GM12878 (cell line): ENCODE results near the gene UROD.

Source experiments
- BHLHE40 ChIP-seq, 2 experiments: fragments of 450-650 bp in 1 of 2; IDR thresholded peaks; 2 replicates each; pipeline ENCODE4 v1.6.1; 2011 to 2017; ENCODE audit warnings: low read depth in 2 of 2, borderline replicate concordance in 1 of 2, improper control_type of control experiment in 1 of 2, low read length in 1 of 2, mild to moderate bottlenecking in 1 of 2
- EZH2 ChIP-seq: IDR thresholded peaks from 2 replicates; pipeline ENCODE4 v1.6.1; 2012; ENCODE audit warnings: low read depth, mild to moderate bottlenecking, control low read depth, inconsistent platforms, low read length, borderline replicate concordance; ENCODE audit not compliant: control insufficient read depth
- HDAC2 ChIP-seq: fragments of 200-600 bp; sonication (generic); IDR thresholded peaks from 2 replicates; pipeline ENCODE4 v1.6.1; 2017
- POLR2A ChIP-seq: IDR thresholded peaks from 2 replicates; pipeline ENCODE4 v1.6.1; 2011; ENCODE audit warnings: low read depth, mild to moderate bottlenecking, low read length
- SIX5 ChIP-seq: IDR thresholded peaks from 2 replicates; pipeline ENCODE4 v1.6.1; 2011; ENCODE audit warnings: mild to moderate bottlenecking, low read depth, low read length, moderate library complexity; ENCODE audit not compliant: severe bottlenecking
- SPI1 ChIP-seq: IDR thresholded peaks from 2 replicates; pipeline ENCODE4 v1.6.1; 2011; ENCODE audit warnings: low read depth, mild to moderate bottlenecking, low read length, moderate library complexity, borderline replicate concordance; ENCODE audit not compliant: insufficient read depth
- TAF1 ChIP-seq: IDR thresholded peaks from 2 replicates; pipeline ENCODE4 v1.6.1; 2011; ENCODE audit warnings: mild to moderate bottlenecking, low read depth, low read length, borderline replicate concordance
- WRNIP1 ChIP-seq: IDR thresholded peaks from 2 replicates; pipeline ENCODE4 v1.6.1; 2011; ENCODE audit warnings: low read depth, low read length, improper control_type of control experiment, borderline replicate concordance
- ZBTB40 ChIP-seq: fragments of 450-650 bp; IDR thresholded peaks from 2 replicates; pipeline ENCODE4 v1.6.1; 2016; ENCODE audit warnings: mild to moderate bottlenecking, moderate library complexity, borderline replicate concordance
- ZNF24 ChIP-seq: fragments of 450-650 bp; IDR thresholded peaks from 2 replicates; pipeline ENCODE4 v1.6.1; 2017; ENCODE audit warnings: antibody characterized with exemption, mild to moderate bottlenecking
- ZNF274 ChIP-seq: IDR thresholded peaks from one replicate; pipeline ENCODE4 v1.8.0; 2011; ENCODE audit not compliant: insufficient read length, insufficient read depth

GRCh38 chr1:45057542-45057941, 45.5 kb downstream of the UROD start:
- no peak for TF ChIP-seq ZBTB40
- no peak for TF ChIP-seq ZNF24
- no peak for TF ChIP-seq HDAC2
- TF ChIP-seq POLR2A, result no peak
- no peak for TF ChIP-seq WRNIP1
- TF ChIP-seq SIX5, result no peak
- TF ChIP-seq TAF1, result no peak
- no peak for TF ChIP-seq BHLHE40 (IDR thresholded peaks at IDR 0.05; ENCODE audit: borderline replicate concordance in 1 of 2, low read depth in 2 of 2, low read length in 1 of 2)
- no peak for TF ChIP-seq ZNF274
- TF ChIP-seq SPI1, result no peak
- TF ChIP-seq EZH2, result no peak
